SK-N-MC (cell line): Measurements from ENCODE around the gene PCSK5.
A peak's percentile ranks its signal among the peaks of the same experiment; 100 is the strongest.
"Not testable (repeated sequence)": the region's sequence is repeated elsewhere in the genome, so short reads cannot be mapped to it uniquely, and the experiment has no call there.

Experiments
- DNase-seq: peaks from one replicate; pipeline ENCODE4 v3.0.0-alpha.2; 2011; ENCODE audit warnings: low read depth, low spot score
- H3K27ac ChIP-seq: fragments of 200-600 bp; sonication (generic); 2 replicates; pipeline ENCODE4 v1.5.1; 2016; ENCODE audit warnings: mixed run types
- H3K36me3 ChIP-seq: fragments of 200-600 bp; sonication (generic); 2 replicates; pipeline ENCODE4 v1.6.1; 2017; ENCODE audit warnings: antibody characterized with exemption, low read length, mixed read lengths; ENCODE audit not compliant: insufficient read depth
- H3K4me3 ChIP-seq: fragments of 200-600 bp; sonication (generic); 2 replicates; pipeline ENCODE4 v1.5.1; 2016
- H3K9ac ChIP-seq: fragments of 200-600 bp; sonication (generic); 2 replicates; pipeline ENCODE4 v1.8.0; 2017; ENCODE audit warnings: mixed run types, mixed read lengths; ENCODE audit not compliant: insufficient read length
- H3K9me3 ChIP-seq: fragments of 200-600 bp; sonication (generic); 2 replicates; pipeline ENCODE4 v1.6.1; 2017; ENCODE audit warnings: low read depth, mild to moderate bottlenecking, antibody characterized with exemption, low read length, moderate library complexity, mixed read lengths
- EZH2 ChIP-seq: fragments of 200-600 bp; sonication (generic); IDR thresholded peaks from one replicate; pipeline ENCODE4 v1.6.1; 2017; ENCODE audit warnings: antibody characterized with exemption
- FOXP2 ChIP-seq: optimal IDR thresholded peaks from 2 replicates; pipeline ENCODE3; 2011; ENCODE audit warnings: mild to moderate bottlenecking, moderate library complexity; ENCODE audit not compliant: insufficient read depth; ENCODE audit errors: extremely low read length, control extremely low read depth
- POLR2AphosphoS5 ChIP-seq: IDR thresholded peaks from 2 replicates; pipeline ENCODE4 v1.6.1; 2012; ENCODE audit warnings: mild to moderate bottlenecking, low read depth, low read length, borderline replicate concordance

PCSK5 gene

GRCh38 chr9:75858497-75859092 lies 31.9 kb upstream of the PCSK5 start:
- TF ChIP-seq EZH2 (no peak), FOXP2 (no peak), POLR2AphosphoS5 (no peak)

GRCh38 chr9:75864266-75864665 lies 26.2 kb upstream of the PCSK5 start:
- TF ChIP-seq FOXP2 (no peak), EZH2 (no peak), POLR2AphosphoS5 (no peak)
- no peak overlapping the region for H3K4me3 ChIP-seq
- H3K27ac ChIP-seq = peak overlapping the region; percentile 7; the same call in 1 of the 2 replicates
- no peak for DNase-seq
- no peak overlapping the region for H3K9ac ChIP-seq
- H3K9me3 ChIP-seq = no peaks in the 10 kb centered on the region
- H3K36me3 ChIP-seq = no peaks in the 10 kb centered on the region

More at GRCh38 chr9:75858497-75859092, 31.9 kb upstream of the PCSK5 start:
- Histone ChIP-seq H3K27ac (no peak overlapping the region), H3K4me3 (no peak overlapping the region), H3K9ac (no peak overlapping the region), H3K9me3 (no peaks in the 10 kb centered on the region), H3K36me3 (no peaks in the 10 kb centered on the region)
- DNase-seq = no peak

- H3K4me3 ChIP-seq = no peak overlapping the region
- DNase-seq = peak; percentile 40
- H3K36me3 ChIP-seq = no peaks in the 10 kb centered on the region
- no peak overlapping the region for H3K9ac ChIP-seq
- no peaks in the 10 kb centered on the region for H3K9me3 ChIP-seq
- H3K27ac ChIP-seq = 0 out of 2 replicates have a peak overlapping the region, but pooled peaks have one; percentile 2
- TF ChIP-seq POLR2AphosphoS5 (no peak), EZH2 (no peak), FOXP2 (no peak)
Measured at GRCh38 chr9:75866273-75866871, 24.1 kb upstream of the PCSK5 start.

- not testable (repeated sequence) for H3K36me3 ChIP-seq, H3K9ac ChIP-seq, H3K9me3 ChIP-seq, DNase-seq, H3K4me3 ChIP-seq, H3K27ac ChIP-seq
Measured at GRCh38 chr9:75868526-75868925, 21.9 kb upstream of the PCSK5 start.

GRCh38 chr9:75869236-75869635 lies 21.2 kb upstream of the PCSK5 start:
- H3K9ac ChIP-seq = no peak overlapping the region
- no peak for TF ChIP-seq POLR2AphosphoS5
- TF ChIP-seq FOXP2 = no peak
- TF ChIP-seq EZH2 = no peak
- no peaks in the 10 kb centered on the region for H3K36me3 ChIP-seq
- H3K27ac ChIP-seq = no peak overlapping the region
- no peak overlapping the region for H3K4me3 ChIP-seq
- DNase-seq = no peak
- no peaks in the 10 kb centered on the region for H3K9me3 ChIP-seq

- Histone ChIP-seq H3K4me3 (no peak overlapping the region), H3K27ac (no peak overlapping the region), H3K36me3 (no peaks in the 10 kb centered on the region), H3K9ac (no peak overlapping the region), H3K9me3 (no peaks in the 10 kb centered on the region)
- DNase-seq = no peak
- TF ChIP-seq FOXP2 = no peak
- TF ChIP-seq POLR2AphosphoS5 = no peak
- TF ChIP-seq EZH2 = no peak
Measured at GRCh38 chr9:75870450-75870849, 20.0 kb upstream of the PCSK5 start.

GRCh38 chr9:75871624-75872023 lies 18.8 kb upstream of the PCSK5 start:
- Histone ChIP-seq H3K4me3 (no peak overlapping the region), H3K27ac (no peak overlapping the region), H3K36me3 (no peaks in the 10 kb centered on the region), H3K9ac (no peak overlapping the region), H3K9me3 (no peaks in the 10 kb centered on the region)
- DNase-seq = no peak
- TF ChIP-seq FOXP2 (no peak), EZH2 (no peak), POLR2AphosphoS5 (no peak)

GRCh38 chr9:75873712-75874111 lies 16.8 kb upstream of the PCSK5 start:
- no peak for DNase-seq
- H3K9ac ChIP-seq = no peak overlapping the region
- TF ChIP-seq FOXP2 = no peak
- no peak for TF ChIP-seq POLR2AphosphoS5
- TF ChIP-seq EZH2 = no peak
- no peak overlapping the region for H3K27ac ChIP-seq
- no peak overlapping the region for H3K4me3 ChIP-seq
- H3K36me3 ChIP-seq = no peaks in the 10 kb centered on the region
- H3K9me3 ChIP-seq = no peaks in the 10 kb centered on the region

- H3K4me3 ChIP-seq = no peak overlapping the region
Measured at GRCh38 chr9:75876999-75877640, 13.4 kb upstream of the PCSK5 start.

More at GRCh38 chr9:75876999-75877640, 13.4 kb upstream of the PCSK5 start:
- Histone ChIP-seq H3K9me3 (no peaks in the 10 kb centered on the region), H3K9ac (no peak overlapping the region), H3K27ac (no peak overlapping the region), H3K36me3 (no peaks in the 10 kb centered on the region)
- TF ChIP-seq EZH2 = no peak
- no peak for TF ChIP-seq FOXP2
- TF ChIP-seq POLR2AphosphoS5 = no peak
- DNase-seq = no peak
